Endothelial cell of umbilical vein (primary cell): Measurements from ENCODE around the gene ZNF585A. TPM values are rescaled to one million over a fixed set of nuclear protein-coding genes. Genes with fewer than 3 reads are reported as not detected.

Source experiments
- BruUV-seq: library from RNA; stranded (reverse); fragments of 400-500 nt; replicated peaks from 2 replicates; lab custom pipeline; 2021; lab: Mats Ljungman, UMichigan
- CTCF ChIA-PET: fragments of 300-600, 350-600 bp; sonication (Branson Sonifier 250); formaldehyde crosslinking; loops from one replicate; lab custom pipeline; 2021; ENCODE audit warnings: antibody characterized with exemption, inconsistent platforms; lab: Charles Lee
- POLR2A ChIA-PET: fragments of 300-600, 350-600 bp; sonication (Branson Sonifier 250); formaldehyde crosslinking; loops from one replicate; lab custom pipeline; 2021; ENCODE audit warnings: antibody characterized with exemption, inconsistent platforms; lab: Charles Lee
- DNase-seq: peaks from one replicate; pipeline ENCODE4 v3.0.0-alpha.2; 2011; ENCODE audit warnings: low read depth, low spot score
- FAIRE-seq: peaks from 2 replicates; lab custom pipeline; 2011; peaks lifted over from hg19 to GRCh38; lab: Jason Lieb, UNC
- H2AFZ ChIP-seq: 2 replicates; pipeline ENCODE4 v1.6.0; 2012; ENCODE audit warnings: low read depth, low read length, control low read depth, inconsistent platforms
- H3K27ac ChIP-seq: 2 replicates; pipeline ENCODE4 v1.5.1; 2011; ENCODE audit warnings: low read depth, mild to moderate bottlenecking, control low read depth, low read length, moderate library complexity; ENCODE audit not compliant: insufficient read depth
- H3K27me3 ChIP-seq, 2 experiments: 2 replicates each; pipeline versions ENCODE4 v1.6.0 to v1.6.1; 2011; ENCODE audit warnings: low read length in 2 of 2, mixed read lengths in 1 of 2; ENCODE audit not compliant: control insufficient read depth in 2 of 2, insufficient read depth in 2 of 2
- H3K36me3 ChIP-seq, 2 experiments: 2 replicates in 1 of 2; 3 replicates in 1 of 2; pipeline ENCODE4 v1.5.1; 2011; ENCODE audit warnings: low read length in 2 of 2, mild to moderate bottlenecking in 1 of 2, moderate library complexity in 1 of 2; ENCODE audit not compliant: control insufficient read depth in 2 of 2, insufficient read depth in 2 of 2; ENCODE audit errors: extremely low read depth in 1 of 2
- H3K4me1 ChIP-seq: 3 replicates; pipeline ENCODE4 v1.5.1; 2011; ENCODE audit warnings: mild to moderate bottlenecking, low read length; ENCODE audit not compliant: control insufficient read depth, insufficient read depth; ENCODE audit errors: extremely low read depth
- H3K4me2 ChIP-seq: 2 replicates; pipeline ENCODE4 v1.6.1; 2011; ENCODE audit warnings: low read length, control low read depth, mixed read lengths; ENCODE audit not compliant: insufficient read depth
- H3K4me3 ChIP-seq, 3 experiments: fragments of 200-600 bp in 1 of 3; sonication (generic), shearing (Covaris generic) in 1 of 3; replicated peaks in 1 of 3; 2 replicates each; pipeline ENCODE4 v1.5.1; 2011 to 2016; ENCODE audit warnings: control low read depth in 3 of 3, low read length in 3 of 3, mild to moderate bottlenecking in 2 of 3, inconsistent platforms in 1 of 3, low read depth in 1 of 3, moderate library complexity in 1 of 3; ENCODE audit not compliant: insufficient read depth in 1 of 3
- H3K79me2 ChIP-seq: 2 replicates; pipeline ENCODE4 v1.6.0; 2012; ENCODE audit warnings: low read length, inconsistent platforms; ENCODE audit not compliant: control insufficient read depth, insufficient read depth
- H3K9ac ChIP-seq: replicated peaks from 2 replicates; pipeline ENCODE3; 2011; ENCODE audit warnings: low read length, control low read depth; ENCODE audit not compliant: insufficient read depth; ENCODE audit errors: extremely low read depth
- H3K9me1 ChIP-seq: replicated peaks from 3 replicates; pipeline ENCODE4 v1.6.0; 2011; ENCODE audit warnings: mild to moderate bottlenecking, low read length; ENCODE audit not compliant: control insufficient read depth, insufficient read depth; ENCODE audit errors: extremely low read depth
- H3K9me3 ChIP-seq: replicated peaks from 2 replicates; pipeline ENCODE4 v1.5.1; 2012; ENCODE audit warnings: low read length, inconsistent platforms; ENCODE audit not compliant: control insufficient read depth, insufficient read depth
- H4K20me1 ChIP-seq: replicated peaks from 2 replicates; pipeline ENCODE3; 2011; ENCODE audit warnings: mild to moderate bottlenecking, low read length; ENCODE audit not compliant: control insufficient read depth, insufficient read depth; ENCODE audit errors: extremely low read depth
- EZH2 ChIP-seq: IDR thresholded peaks from 2 replicates; pipeline ENCODE4 v1.6.1; 2012; ENCODE audit warnings: borderline replicate concordance, low read depth, mild to moderate bottlenecking, moderate library complexity, low read length, inconsistent platforms; ENCODE audit not compliant: severe bottlenecking
- FOS ChIP-seq: IDR thresholded peaks from 2 replicates; pipeline ENCODE4 v1.6.1; 2011; ENCODE audit warnings: mild to moderate bottlenecking, low read length, moderate library complexity, borderline replicate concordance; ENCODE audit not compliant: insufficient read depth
- GATA2 ChIP-seq: IDR thresholded peaks from 2 replicates; pipeline ENCODE4 v1.7.0; 2011; ENCODE audit warnings: low read depth, mild to moderate bottlenecking, moderate library complexity, mixed read lengths, low read length; ENCODE audit not compliant: insufficient read length, insufficient read depth
- JUN ChIP-seq: IDR thresholded peaks from 2 replicates; pipeline ENCODE4 v1.6.1; 2011; ENCODE audit warnings: borderline replicate concordance, low read depth; ENCODE audit not compliant: insufficient read length, insufficient read depth
- MYC ChIP-seq: IDR thresholded peaks from one replicate; pipeline ENCODE4 v1.6.1; 2011; ENCODE audit warnings: mild to moderate bottlenecking, low read depth, low read length
- POLR2A ChIP-seq: IDR thresholded peaks from 2 replicates; pipeline ENCODE4 v1.6.1; 2012; ENCODE audit warnings: low read depth, mild to moderate bottlenecking, control low read depth, low read length
- POLR2AphosphoS5 ChIP-seq: IDR thresholded peaks from 2 replicates; pipeline ENCODE4 v1.6.1; 2012; ENCODE audit warnings: low read depth, mild to moderate bottlenecking, control low read depth, low read length, moderate library complexity; ENCODE audit not compliant: insufficient read depth
- dilution Hi-C: fragments of 300-500 bp; cut with MboI; formaldehyde crosslinking; loops from one replicate; pipeline ENCODE4 v1.15.0; 2019; ENCODE audit warnings: low sequenced_read_pairs; ENCODE audit not compliant: extremely low pct_ligation_motif_present
- intact Hi-C: fragments of 100-400 bp; cut with micrococcal nuclease; formaldehyde crosslinking; loops from one replicate; pipeline ENCODE4 v1.10.0; 2022
- polyA plus RNA-seq, 4 experiments: library from polyadenylated mRNA; depleted of rRNA in 3 of 4; stranded (reverse) in 3 of 4; unstranded in 1 of 4; fragments of >200 nt; gene quantifications; 2 replicates each; pipeline versions ENCODE4 v1.2.1 to v1.2.3, GENCODE V29; 2011 to 2012; ENCODE audit warnings: missing spikeins in 1 of 4
- total RNA-seq: library from RNA; stranded (reverse); gene quantifications from 2 replicates; pipeline ENCODE4 v1.2.3, GENCODE V29; 2021
- TF ChIP-seq, protein P1 (sequence below): IDR thresholded peaks from 2 replicates; pipeline ENCODE4 v1.6.1; 2011; ENCODE audit not compliant: insufficient read depth, insufficient read length
- TF ChIP-seq, protein P2 (sequence below), 2 donors: IDR thresholded peaks; 1 replicate in 1 of 2; 2 replicates in 1 of 2; pipeline ENCODE4 v1.5.1; 2011; ENCODE audit warnings: low read length in 2 of 2, mild to moderate bottlenecking in 2 of 2, moderate library complexity in 2 of 2, control low read depth in 1 of 2, inconsistent platforms in 1 of 2, low read depth in 1 of 2; ENCODE audit not compliant: insufficient read depth in 1 of 2; ENCODE audit errors: extremely low read depth in 1 of 2

ZNF585A gene
- total and polyA plus RNA-seq, 2 donors (not counting 3 experiments of a cell fraction or from before 2014, with no cell fraction given), result 4.7 to 6.0 TPM

DNA sequence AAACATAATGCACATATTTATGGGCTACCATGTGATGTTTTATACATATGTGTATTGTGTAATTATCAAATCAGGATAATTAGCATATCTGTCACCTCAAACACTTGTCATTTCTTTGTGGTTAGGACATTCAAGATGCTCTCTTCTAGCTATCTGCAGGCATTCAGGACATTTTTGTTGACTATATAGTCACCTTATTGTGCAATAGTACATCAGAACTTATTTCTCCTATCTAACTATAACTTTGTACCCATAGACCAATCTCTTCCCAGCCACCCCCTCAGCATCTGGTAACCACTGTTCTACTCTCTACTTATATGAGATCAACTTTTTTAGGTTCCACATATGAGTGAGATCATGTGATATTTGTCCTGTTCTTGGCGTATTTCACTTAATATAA is 73.9 kb downstream of the ZNF585A start:
- CTCF ChIA-PET, result no interaction called here
- H3K9me1 ChIP-seq, result no peaks in the 10 kb centered on the region
- FAIRE-seq, result no peak

More for the DNA sequence above, 73.9 kb downstream of the ZNF585A start:
- intact Hi-C loops (no loop called here), dilution Hi-C loops (no loop called here)
- H3K9ac ChIP-seq, result no peak overlapping the region
- no peaks in the 10 kb centered on the region for H3K4me1 ChIP-seq
- H3K9me3 ChIP-seq, result peaks cover 4% of the 10 kb centered on the region
- TF ChIP-seq POLR2AphosphoS5, result no peak
- TF ChIP-seq MYC, result no peak
- TF ChIP-seq, protein P1, sequence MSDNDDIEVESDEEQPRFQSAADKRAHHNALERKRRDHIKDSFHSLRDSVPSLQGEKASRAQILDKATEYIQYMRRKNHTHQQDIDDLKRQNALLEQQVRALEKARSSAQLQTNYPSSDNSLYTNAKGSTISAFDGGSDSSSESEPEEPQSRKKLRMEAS, result no peak
- no peak for TF ChIP-seq POLR2A
- no peak for TF ChIP-seq EZH2
- no peak for TF ChIP-seq FOS
- no peak for TF ChIP-seq JUN
- TF ChIP-seq, protein P2, sequence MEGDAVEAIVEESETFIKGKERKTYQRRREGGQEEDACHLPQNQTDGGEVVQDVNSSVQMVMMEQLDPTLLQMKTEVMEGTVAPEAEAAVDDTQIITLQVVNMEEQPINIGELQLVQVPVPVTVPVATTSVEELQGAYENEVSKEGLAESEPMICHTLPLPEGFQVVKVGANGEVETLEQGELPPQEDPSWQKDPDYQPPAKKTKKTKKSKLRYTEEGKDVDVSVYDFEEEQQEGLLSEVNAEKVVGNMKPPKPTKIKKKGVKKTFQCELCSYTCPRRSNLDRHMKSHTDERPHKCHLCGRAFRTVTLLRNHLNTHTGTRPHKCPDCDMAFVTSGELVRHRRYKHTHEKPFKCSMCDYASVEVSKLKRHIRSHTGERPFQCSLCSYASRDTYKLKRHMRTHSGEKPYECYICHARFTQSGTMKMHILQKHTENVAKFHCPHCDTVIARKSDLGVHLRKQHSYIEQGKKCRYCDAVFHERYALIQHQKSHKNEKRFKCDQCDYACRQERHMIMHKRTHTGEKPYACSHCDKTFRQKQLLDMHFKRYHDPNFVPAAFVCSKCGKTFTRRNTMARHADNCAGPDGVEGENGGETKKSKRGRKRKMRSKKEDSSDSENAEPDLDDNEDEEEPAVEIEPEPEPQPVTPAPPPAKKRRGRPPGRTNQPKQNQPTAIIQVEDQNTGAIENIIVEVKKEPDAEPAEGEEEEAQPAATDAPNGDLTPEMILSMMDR (IDR thresholded peaks at IDR 0.05; ENCODE audit: extremely low read depth in 1 of 2, insufficient read depth in 1 of 2, low read depth in 1 of 2, low read length in 2 of 2), result no peak
- TF ChIP-seq GATA2, result no peak
- no peaks in the 10 kb centered on the region for H3K79me2 ChIP-seq
- no peak overlapping the region for H3K4me3 ChIP-seq
- DNase-seq, result no peak
- BruUV-seq, result no TSS peak
- no peaks in the 10 kb centered on the region for H3K27me3 ChIP-seq
- no peak overlapping the region for H2AFZ ChIP-seq
- no peaks in the 10 kb centered on the region for H4K20me1 ChIP-seq
- H3K36me3 ChIP-seq, result no peaks in the 10 kb centered on the region
- no peak overlapping the region for H3K4me2 ChIP-seq
- H3K27ac ChIP-seq, result no peak overlapping the region
- POLR2A ChIA-PET, result no interaction called here
